Peyer's patch (tissue), 4 donors: ENCODE data around the gene LTA4H.

ENCODE experiments used
- POLR2A ChIP-seq, 2 donors: fragments of 450-650 bp; IDR thresholded peaks; one replicate each; pipeline ENCODE4 v1.5.1; 2017; ENCODE audit warnings: antibody characterized with exemption in 2 of 2, mild to moderate bottlenecking in 2 of 2, moderate library complexity in 2 of 2
- TF ChIP-seq, protein P1 (sequence below), 6 experiments: fragments of 450-650 bp in 4 of 6; fragments of 200-600 bp in 2 of 6; sonication (generic) in 1 of 6; IDR thresholded peaks; one replicate each; pipeline ENCODE4 v1.5.1; 2017 to 2019; ENCODE audit warnings: antibody characterized with exemption in 6 of 6, mild to moderate bottlenecking in 3 of 6, moderate library complexity in 1 of 6

DNA sequence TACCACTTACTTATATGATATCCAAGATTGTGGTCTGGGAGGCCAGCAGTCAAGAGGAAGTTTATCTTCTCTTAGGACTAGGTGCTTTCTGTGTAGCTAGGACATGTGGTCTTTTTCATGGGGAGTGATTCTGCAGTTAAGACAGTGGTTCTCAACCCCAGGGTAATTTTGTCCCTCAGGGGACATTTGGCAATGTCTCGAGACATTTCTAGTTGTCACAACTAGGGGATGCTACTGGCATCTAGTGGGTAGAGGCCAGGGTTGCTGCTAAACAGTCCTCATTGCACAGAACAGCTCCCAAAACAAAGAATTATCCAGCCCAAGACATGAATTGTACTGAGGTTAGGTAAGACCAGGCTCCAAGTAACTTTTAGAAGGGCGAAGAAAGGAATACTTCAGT lies 72.3 kb downstream of the LTA4H start:
- no peak for TF ChIP-seq POLR2A (IDR thresholded peaks at IDR 0.05)
- TF ChIP-seq, protein P1, sequence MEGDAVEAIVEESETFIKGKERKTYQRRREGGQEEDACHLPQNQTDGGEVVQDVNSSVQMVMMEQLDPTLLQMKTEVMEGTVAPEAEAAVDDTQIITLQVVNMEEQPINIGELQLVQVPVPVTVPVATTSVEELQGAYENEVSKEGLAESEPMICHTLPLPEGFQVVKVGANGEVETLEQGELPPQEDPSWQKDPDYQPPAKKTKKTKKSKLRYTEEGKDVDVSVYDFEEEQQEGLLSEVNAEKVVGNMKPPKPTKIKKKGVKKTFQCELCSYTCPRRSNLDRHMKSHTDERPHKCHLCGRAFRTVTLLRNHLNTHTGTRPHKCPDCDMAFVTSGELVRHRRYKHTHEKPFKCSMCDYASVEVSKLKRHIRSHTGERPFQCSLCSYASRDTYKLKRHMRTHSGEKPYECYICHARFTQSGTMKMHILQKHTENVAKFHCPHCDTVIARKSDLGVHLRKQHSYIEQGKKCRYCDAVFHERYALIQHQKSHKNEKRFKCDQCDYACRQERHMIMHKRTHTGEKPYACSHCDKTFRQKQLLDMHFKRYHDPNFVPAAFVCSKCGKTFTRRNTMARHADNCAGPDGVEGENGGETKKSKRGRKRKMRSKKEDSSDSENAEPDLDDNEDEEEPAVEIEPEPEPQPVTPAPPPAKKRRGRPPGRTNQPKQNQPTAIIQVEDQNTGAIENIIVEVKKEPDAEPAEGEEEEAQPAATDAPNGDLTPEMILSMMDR (IDR thresholded peaks at IDR 0.05) = no peak
